ENCODE results near the gene ASB6.
A peak's percentile ranks its signal among the peaks of the same experiment; 100 is the strongest.

The ASB6 gene

DNA sequence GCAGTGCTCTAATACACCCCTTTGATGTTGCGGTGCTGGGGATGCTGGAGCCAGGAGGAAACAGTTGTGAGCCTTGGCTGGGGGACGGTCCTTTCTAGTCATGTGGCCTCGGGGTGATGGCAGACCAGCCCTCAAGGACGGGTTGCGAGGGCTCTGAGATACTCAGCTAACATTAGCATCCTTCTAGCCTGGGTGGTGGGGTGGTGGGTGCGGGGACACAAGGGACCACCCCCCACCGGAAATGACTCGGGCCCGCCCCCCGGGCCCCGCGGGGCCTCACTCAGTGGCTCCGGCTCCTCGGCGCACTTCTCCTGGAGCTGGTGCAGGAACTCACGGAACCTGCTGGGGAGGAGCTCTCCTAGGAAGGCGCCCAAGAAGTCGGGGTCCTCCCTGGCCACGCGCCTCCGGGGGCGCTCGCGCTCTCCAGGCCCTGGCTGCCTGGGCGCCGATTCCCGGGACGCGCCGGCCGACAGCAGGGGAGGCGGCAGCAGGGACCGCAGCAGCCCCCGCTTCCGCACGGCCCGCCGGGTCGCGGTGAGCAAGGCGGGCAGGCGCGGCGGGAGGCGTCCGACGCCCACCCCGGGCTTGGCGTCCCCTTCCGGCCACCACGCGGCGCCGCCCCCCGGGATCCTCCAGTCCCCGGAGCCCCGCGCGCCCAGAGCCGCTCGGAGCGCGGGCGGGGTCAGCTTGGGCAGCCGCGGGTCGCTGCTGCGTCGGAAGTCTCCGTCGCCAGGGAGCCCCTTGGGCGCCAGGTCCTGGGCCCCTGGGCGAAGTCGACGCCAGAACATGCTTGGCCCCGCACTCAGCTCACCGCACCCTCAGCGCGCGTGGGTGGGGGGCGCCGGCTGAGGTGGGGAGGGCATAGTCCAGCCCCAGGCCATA, 21.9 kb downstream of the ASB6 start:
- Histone ChIP-seq H3K27ac (replicated peaks) (no peak overlapping the region), H3K27me3 (ENCODE audit: insufficient read depth, poor library complexity, severe bottlenecking) (peaks cover 9% of the 10 kb centered on the region), H3K4me3 (replicated peaks; ENCODE audit: insufficient read depth, low read length) (peak overlapping the region; percentile 32)
- DNase-seq (ENCODE audit: low read depth in 1 of 2, low spot score in 1 of 2): no peak
- no peak for TF ChIP-seq GABPA (IDR thresholded peaks at IDR 0.05; ENCODE audit: low read depth)
- TF ChIP-seq POLR2AphosphoS5 (IDR thresholded peaks at IDR 0.05; ENCODE audit: low read depth): no peak

DNA sequence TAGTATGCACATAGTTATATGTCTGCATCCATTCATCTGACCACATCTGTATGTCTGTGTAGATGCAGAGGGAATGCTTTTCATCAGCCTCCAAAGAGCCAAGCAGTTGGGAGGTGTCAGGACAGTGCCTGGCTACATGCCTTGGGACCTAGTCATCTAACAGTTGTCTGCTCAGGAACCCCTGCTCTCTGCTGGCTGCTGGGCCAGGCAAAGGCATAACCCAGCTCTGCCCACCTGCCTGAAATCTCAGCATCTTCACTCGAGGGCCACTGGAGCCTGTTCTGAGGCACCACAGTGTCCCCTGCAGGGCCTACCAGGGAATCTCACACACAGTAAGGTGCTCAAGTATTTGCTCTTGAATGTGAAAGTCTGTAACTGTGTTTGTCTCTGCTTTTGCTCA, 24.8 kb downstream of the ASB6 start:
- Histone ChIP-seq H3K4me3 (replicated peaks; ENCODE audit: insufficient read depth, low read length) (no peak overlapping the region), H3K27ac (replicated peaks) (no peak overlapping the region), H3K27me3 (ENCODE audit: insufficient read depth, poor library complexity, severe bottlenecking) (peaks cover 9% of the 10 kb centered on the region)
- TF ChIP-seq, protein P1, sequence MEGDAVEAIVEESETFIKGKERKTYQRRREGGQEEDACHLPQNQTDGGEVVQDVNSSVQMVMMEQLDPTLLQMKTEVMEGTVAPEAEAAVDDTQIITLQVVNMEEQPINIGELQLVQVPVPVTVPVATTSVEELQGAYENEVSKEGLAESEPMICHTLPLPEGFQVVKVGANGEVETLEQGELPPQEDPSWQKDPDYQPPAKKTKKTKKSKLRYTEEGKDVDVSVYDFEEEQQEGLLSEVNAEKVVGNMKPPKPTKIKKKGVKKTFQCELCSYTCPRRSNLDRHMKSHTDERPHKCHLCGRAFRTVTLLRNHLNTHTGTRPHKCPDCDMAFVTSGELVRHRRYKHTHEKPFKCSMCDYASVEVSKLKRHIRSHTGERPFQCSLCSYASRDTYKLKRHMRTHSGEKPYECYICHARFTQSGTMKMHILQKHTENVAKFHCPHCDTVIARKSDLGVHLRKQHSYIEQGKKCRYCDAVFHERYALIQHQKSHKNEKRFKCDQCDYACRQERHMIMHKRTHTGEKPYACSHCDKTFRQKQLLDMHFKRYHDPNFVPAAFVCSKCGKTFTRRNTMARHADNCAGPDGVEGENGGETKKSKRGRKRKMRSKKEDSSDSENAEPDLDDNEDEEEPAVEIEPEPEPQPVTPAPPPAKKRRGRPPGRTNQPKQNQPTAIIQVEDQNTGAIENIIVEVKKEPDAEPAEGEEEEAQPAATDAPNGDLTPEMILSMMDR (IDR thresholded peaks at IDR 0.05; ENCODE audit: insufficient read depth, low read length): no peak
- TF ChIP-seq POLR2AphosphoS5 (IDR thresholded peaks at IDR 0.05; ENCODE audit: low read depth) (no peak), SPI1 (IDR thresholded peaks at IDR 0.05; ENCODE audit: borderline replicate concordance, low read depth) (no peak), GABPA (IDR thresholded peaks at IDR 0.05; ENCODE audit: low read depth) (no peak)
- TF ChIP-seq, protein P2, sequence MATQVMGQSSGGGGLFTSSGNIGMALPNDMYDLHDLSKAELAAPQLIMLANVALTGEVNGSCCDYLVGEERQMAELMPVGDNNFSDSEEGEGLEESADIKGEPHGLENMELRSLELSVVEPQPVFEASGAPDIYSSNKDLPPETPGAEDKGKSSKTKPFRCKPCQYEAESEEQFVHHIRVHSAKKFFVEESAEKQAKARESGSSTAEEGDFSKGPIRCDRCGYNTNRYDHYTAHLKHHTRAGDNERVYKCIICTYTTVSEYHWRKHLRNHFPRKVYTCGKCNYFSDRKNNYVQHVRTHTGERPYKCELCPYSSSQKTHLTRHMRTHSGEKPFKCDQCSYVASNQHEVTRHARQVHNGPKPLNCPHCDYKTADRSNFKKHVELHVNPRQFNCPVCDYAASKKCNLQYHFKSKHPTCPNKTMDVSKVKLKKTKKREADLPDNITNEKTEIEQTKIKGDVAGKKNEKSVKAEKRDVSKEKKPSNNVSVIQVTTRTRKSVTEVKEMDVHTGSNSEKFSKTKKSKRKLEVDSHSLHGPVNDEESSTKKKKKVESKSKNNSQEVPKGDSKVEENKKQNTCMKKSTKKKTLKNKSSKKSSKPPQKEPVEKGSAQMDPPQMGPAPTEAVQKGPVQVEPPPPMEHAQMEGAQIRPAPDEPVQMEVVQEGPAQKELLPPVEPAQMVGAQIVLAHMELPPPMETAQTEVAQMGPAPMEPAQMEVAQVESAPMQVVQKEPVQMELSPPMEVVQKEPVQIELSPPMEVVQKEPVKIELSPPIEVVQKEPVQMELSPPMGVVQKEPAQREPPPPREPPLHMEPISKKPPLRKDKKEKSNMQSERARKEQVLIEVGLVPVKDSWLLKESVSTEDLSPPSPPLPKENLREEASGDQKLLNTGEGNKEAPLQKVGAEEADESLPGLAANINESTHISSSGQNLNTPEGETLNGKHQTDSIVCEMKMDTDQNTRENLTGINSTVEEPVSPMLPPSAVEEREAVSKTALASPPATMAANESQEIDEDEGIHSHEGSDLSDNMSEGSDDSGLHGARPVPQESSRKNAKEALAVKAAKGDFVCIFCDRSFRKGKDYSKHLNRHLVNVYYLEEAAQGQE (IDR thresholded peaks at IDR 0.05; ENCODE audit: insufficient replicate concordance, low read depth): no peak
- DNase-seq (ENCODE audit: low read depth in 1 of 2, low spot score in 1 of 2): no peak

DNA sequence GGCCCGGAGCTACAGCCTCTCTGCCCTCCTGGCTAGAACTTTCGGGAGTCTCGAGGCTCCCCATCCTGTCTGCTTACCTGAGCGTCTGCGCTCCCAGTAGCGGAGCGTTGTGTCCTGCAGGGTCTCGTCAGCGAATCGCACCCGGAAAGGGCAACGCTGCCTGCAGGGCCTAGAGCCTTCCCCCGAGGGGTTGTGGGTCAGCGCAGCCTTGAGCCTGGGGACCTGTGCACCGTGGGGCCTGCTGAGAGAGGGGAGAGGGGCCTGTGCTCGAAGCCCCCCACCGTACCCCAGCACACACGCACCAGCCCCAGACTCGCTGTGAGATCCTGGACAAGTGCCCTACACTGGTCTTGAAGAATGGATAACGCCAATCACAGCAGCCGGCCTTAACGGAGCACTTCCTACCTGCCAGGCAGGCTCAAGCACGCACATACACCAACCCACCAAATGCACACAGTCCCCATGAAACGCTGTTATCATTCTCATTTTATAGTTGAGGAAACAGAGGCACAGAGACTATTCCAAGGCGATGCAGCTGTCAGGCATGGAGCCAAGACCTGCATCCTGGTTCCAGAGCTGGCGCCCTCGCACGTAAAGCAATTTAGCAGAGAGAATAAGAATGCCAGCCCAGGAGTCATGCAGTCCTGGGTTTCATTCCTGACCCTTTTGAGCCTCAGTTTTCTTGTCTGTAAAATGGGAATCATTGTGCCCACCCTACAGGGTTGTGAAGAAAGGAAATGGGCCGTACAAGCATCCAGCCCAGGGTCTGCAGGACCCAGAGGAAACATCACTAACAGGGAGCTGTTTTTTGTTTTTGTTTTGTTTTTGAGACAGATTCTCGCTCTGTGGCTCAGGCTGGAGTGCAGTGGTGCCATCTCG, 26.3 kb downstream of the ASB6 start:
- TF ChIP-seq, protein P1 (IDR thresholded peaks at IDR 0.05; ENCODE audit: insufficient read depth, low read length): no peak
- no peak for TF ChIP-seq POLR2AphosphoS5 (IDR thresholded peaks at IDR 0.05; ENCODE audit: low read depth)
- no peak for TF ChIP-seq SPI1 (IDR thresholded peaks at IDR 0.05; ENCODE audit: borderline replicate concordance, low read depth)
- no peak for DNase-seq (ENCODE audit: low read depth in 1 of 2, low spot score in 1 of 2)
- no peak overlapping the region for H3K27ac ChIP-seq (replicated peaks)
- H3K4me3 ChIP-seq (replicated peaks; ENCODE audit: insufficient read depth, low read length): no peak overlapping the region
- H3K27me3 ChIP-seq (ENCODE audit: insufficient read depth, poor library complexity, severe bottlenecking): peaks cover 9% of the 10 kb centered on the region

DNA sequence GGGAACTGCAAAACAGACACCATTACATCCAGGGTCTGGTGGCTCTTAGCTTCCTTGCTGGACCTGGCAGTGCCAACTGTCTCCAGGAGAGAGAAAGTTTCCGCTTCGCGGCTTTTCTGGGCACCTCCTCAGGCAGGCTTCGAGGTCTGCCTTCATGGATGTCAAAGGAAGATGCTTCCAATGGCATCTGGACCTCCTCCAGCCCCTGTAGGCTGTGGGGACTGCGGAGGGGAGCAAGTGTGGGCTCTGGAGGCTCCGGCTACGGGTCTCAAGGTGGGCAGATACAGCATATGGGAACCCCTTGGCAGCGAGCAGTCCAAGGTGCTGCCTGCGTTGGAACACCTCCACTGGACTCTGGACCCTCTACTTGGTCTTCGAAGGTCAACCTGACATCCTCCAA, 27.0 kb downstream of the ASB6 start:
- no peak for DNase-seq (ENCODE audit: low read depth in 1 of 2, low spot score in 1 of 2)
- Histone ChIP-seq H3K27me3 (ENCODE audit: insufficient read depth, poor library complexity, severe bottlenecking) (peaks cover 9% of the 10 kb centered on the region), H3K4me3 (replicated peaks; ENCODE audit: insufficient read depth, low read length) (no peak overlapping the region), H3K27ac (replicated peaks) (no peak overlapping the region)
- TF ChIP-seq SPI1 (IDR thresholded peaks at IDR 0.05; ENCODE audit: borderline replicate concordance, low read depth): no peak
- TF ChIP-seq, protein P2 (IDR thresholded peaks at IDR 0.05; ENCODE audit: insufficient replicate concordance, low read depth): no peak
- TF ChIP-seq POLR2AphosphoS5 (IDR thresholded peaks at IDR 0.05; ENCODE audit: low read depth): no peak
- no peak for TF ChIP-seq GABPA (IDR thresholded peaks at IDR 0.05; ENCODE audit: low read depth)
- TF ChIP-seq, protein P1 (IDR thresholded peaks at IDR 0.05; ENCODE audit: insufficient read depth, low read length): no peak

Data from HL-60 (cell line).